ENCODE results near the gene TXNDC17. TPM values are rescaled to one million over a fixed set of nuclear protein-coding genes. Genes with fewer than 3 reads are reported as not detected.

The TXNDC17 gene
- total RNA-seq, 1 experiment from 2014 or later = 151 TPM

DNA sequence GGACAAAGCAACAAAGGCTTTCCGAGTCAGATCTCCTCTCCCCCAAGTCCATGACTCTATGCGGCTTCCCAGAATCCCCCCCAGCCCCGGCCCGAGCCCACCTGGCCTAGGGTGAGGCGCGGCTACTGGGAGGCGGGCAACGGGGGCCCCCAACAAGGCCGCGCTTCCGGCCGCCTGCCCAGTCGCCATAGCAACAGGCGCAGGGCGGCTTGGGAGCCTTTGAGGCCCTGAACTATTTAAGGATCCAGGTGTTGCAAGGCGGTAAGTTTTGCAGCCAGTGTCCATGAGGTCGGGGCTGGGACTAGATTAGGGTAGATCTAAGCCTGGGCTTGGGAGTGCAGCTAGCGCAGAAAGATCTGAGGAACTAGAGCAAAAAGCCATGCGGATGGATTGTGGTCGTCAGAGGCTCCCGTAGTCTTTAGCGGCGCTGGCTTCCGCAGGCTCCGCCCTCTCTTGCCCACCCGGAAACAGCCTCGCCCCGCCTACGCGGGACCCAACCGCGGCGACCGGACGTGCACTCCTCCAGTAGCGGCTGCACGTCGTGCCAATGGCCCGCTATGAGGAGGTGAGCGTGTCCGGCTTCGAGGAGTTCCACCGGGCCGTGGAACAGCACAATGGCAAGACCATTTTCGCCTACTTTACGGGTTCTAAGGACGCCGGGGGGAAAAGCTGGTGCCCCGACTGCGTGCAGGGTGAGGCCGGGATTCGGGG, at the start of gene TXNDC17, which contains the start of gene KIAA0753 (continued):
- TF ChIP-seq, protein P1, sequence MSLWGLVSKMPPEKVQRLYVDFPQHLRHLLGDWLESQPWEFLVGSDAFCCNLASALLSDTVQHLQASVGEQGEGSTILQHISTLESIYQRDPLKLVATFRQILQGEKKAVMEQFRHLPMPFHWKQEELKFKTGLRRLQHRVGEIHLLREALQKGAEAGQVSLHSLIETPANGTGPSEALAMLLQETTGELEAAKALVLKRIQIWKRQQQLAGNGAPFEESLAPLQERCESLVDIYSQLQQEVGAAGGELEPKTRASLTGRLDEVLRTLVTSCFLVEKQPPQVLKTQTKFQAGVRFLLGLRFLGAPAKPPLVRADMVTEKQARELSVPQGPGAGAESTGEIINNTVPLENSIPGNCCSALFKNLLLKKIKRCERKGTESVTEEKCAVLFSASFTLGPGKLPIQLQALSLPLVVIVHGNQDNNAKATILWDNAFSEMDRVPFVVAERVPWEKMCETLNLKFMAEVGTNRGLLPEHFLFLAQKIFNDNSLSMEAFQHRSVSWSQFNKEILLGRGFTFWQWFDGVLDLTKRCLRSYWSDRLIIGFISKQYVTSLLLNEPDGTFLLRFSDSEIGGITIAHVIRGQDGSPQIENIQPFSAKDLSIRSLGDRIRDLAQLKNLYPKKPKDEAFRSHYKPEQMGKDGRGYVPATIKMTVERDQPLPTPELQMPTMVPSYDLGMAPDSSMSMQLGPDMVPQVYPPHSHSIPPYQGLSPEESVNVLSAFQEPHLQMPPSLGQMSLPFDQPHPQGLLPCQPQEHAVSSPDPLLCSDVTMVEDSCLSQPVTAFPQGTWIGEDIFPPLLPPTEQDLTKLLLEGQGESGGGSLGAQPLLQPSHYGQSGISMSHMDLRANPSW (CRISPR knock-in tag; conservative IDR thresholded peaks at IDR 0.05; ENCODE audit: low read depth) = 0 out of 2 replicates have a peak, but pooled peaks have one; percentile 67
- TF ChIP-seq, protein P2, sequence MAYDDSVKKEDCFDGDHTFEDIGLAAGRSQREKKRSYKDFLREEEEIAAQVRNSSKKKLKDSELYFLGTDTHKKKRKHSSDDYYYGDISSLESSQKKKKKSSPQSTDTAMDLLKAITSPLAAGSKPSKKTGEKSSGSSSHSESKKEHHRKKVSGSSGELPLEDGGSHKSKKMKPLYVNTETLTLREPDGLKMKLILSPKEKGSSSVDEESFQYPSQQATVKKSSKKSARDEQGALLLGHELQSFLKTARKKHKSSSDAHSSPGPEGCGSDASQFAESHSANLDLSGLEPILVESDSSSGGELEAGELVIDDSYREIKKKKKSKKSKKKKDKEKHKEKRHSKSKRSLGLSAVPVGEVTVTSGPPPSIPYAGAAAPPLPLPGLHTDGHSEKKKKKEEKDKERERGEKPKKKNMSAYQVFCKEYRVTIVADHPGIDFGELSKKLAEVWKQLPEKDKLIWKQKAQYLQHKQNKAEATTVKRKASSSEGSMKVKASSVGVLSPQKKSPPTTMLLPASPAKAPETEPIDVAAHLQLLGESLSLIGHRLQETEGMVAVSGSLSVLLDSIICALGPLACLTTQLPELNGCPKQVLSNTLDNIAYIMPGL (CRISPR knock-in tag; IDR thresholded peaks at IDR 0.05) = no peak
- no peak; the same call in 1 of the 2 replicates for TF ChIP-seq EMX1 (CRISPR knock-in tag; IDR thresholded peaks at IDR 0.05)
- peak; percentile 56; the same call in 1 of the 2 replicates for TF ChIP-seq ZNF416 (CRISPR knock-in tag; IDR thresholded peaks at IDR 0.05)
- TF ChIP-seq KAT7 (CRISPR knock-in tag; IDR thresholded peaks at IDR 0.05; ENCODE audit: borderline replicate concordance) = no peak
- no peak for TF ChIP-seq NFYB (CRISPR knock-in tag; conservative IDR thresholded peaks at IDR 0.05; ENCODE audit: low read depth)
- TF ChIP-seq, protein P3, sequence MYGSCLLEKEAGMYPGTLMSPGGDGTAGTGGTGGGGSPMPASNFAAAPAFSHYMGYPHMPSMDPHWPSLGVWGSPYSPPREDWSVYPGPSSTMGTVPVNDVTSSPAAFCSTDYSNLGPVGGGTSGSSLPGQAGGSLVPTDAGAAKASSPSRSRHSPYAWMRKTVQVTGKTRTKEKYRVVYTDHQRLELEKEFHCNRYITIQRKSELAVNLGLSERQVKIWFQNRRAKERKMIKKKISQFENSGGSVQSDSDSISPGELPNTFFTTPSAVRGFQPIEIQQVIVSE (CRISPR knock-in tag; IDR thresholded peaks at IDR 0.05; ENCODE audit: borderline replicate concordance) = no peak
- TF ChIP-seq CREM (CRISPR knock-in tag; IDR thresholded peaks at IDR 0.05) = no peak
- no peak; the same call in 1 of the 2 replicates for TF ChIP-seq HMGA2 (CRISPR knock-in tag; IDR thresholded peaks at IDR 0.05)
- no peak for TF ChIP-seq NR3C1 (CRISPR knock-in tag; conservative IDR thresholded peaks at IDR 0.05; ENCODE audit: low read depth)
- no peak for TF ChIP-seq ELF4 (CRISPR knock-in tag; IDR thresholded peaks at IDR 0.05; ENCODE audit: low read depth)
- no peak for TF ChIP-seq SMAD3 (CRISPR knock-in tag; IDR thresholded peaks at IDR 0.05; ENCODE audit: borderline replicate concordance)
- no peak for TF ChIP-seq ZNF138 (CRISPR knock-in tag; conservative IDR thresholded peaks at IDR 0.05)
- TF ChIP-seq ETV6 (CRISPR knock-in tag; IDR thresholded peaks at IDR 0.05) = peak; percentile 74
- no peak for TF ChIP-seq TCF7 (CRISPR knock-in tag; IDR thresholded peaks at IDR 0.05; ENCODE audit: low read depth)
- TF ChIP-seq ESRRA (CRISPR knock-in tag; IDR thresholded peaks at IDR 0.05; ENCODE audit: borderline replicate concordance) = no peak
- TF ChIP-seq, protein P4, sequence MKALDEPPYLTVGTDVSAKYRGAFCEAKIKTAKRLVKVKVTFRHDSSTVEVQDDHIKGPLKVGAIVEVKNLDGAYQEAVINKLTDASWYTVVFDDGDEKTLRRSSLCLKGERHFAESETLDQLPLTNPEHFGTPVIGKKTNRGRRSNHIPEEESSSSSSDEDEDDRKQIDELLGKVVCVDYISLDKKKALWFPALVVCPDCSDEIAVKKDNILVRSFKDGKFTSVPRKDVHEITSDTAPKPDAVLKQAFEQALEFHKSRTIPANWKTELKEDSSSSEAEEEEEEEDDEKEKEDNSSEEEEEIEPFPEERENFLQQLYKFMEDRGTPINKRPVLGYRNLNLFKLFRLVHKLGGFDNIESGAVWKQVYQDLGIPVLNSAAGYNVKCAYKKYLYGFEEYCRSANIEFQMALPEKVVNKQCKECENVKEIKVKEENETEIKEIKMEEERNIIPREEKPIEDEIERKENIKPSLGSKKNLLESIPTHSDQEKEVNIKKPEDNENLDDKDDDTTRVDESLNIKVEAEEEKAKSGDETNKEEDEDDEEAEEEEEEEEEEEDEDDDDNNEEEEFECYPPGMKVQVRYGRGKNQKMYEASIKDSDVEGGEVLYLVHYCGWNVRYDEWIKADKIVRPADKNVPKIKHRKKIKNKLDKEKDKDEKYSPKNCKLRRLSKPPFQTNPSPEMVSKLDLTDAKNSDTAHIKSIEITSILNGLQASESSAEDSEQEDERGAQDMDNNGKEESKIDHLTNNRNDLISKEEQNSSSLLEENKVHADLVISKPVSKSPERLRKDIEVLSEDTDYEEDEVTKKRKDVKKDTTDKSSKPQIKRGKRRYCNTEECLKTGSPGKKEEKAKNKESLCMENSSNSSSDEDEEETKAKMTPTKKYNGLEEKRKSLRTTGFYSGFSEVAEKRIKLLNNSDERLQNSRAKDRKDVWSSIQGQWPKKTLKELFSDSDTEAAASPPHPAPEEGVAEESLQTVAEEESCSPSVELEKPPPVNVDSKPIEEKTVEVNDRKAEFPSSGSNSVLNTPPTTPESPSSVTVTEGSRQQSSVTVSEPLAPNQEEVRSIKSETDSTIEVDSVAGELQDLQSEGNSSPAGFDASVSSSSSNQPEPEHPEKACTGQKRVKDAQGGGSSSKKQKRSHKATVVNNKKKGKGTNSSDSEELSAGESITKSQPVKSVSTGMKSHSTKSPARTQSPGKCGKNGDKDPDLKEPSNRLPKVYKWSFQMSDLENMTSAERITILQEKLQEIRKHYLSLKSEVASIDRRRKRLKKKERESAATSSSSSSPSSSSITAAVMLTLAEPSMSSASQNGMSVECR (CRISPR knock-in tag; IDR thresholded peaks at IDR 0.05; ENCODE audit: borderline replicate concordance) = peak; percentile 26; the same call in 1 of the 2 replicates
- no peak for TF ChIP-seq ZNF317 (CRISPR knock-in tag; IDR thresholded peaks at IDR 0.05; ENCODE audit: borderline replicate concordance, low read depth)
- TF ChIP-seq ATF1 (CRISPR knock-in tag; IDR thresholded peaks at IDR 0.05) = no peak
- TF ChIP-seq TEAD4 (CRISPR knock-in tag; IDR thresholded peaks at IDR 0.05) = no peak
- TF ChIP-seq, protein P5, sequence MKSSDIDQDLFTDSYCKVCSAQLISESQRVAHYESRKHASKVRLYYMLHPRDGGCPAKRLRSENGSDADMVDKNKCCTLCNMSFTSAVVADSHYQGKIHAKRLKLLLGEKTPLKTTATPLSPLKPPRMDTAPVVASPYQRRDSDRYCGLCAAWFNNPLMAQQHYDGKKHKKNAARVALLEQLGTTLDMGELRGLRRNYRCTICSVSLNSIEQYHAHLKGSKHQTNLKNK (CRISPR knock-in tag; IDR thresholded peaks at IDR 0.05) = peak; percentile 5; the same call in 1 of the 2 replicates
- TF ChIP-seq ZNF423 (CRISPR knock-in tag; IDR thresholded peaks at IDR 0.05) = no peak
- TF ChIP-seq OVOL2 (CRISPR knock-in tag; IDR thresholded peaks at IDR 0.05; ENCODE audit: borderline replicate concordance) = no peak
- TF ChIP-seq SMAD4 (CRISPR knock-in tag; IDR thresholded peaks at IDR 0.05) = no peak
- TF ChIP-seq, protein P6, sequence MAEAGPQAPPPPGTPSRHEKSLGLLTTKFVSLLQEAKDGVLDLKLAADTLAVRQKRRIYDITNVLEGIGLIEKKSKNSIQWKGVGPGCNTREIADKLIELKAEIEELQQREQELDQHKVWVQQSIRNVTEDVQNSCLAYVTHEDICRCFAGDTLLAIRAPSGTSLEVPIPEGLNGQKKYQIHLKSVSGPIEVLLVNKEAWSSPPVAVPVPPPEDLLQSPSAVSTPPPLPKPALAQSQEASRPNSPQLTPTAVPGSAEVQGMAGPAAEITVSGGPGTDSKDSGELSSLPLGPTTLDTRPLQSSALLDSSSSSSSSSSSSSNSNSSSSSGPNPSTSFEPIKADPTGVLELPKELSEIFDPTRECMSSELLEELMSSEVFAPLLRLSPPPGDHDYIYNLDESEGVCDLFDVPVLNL (CRISPR knock-in tag; IDR thresholded peaks at IDR 0.05; ENCODE audit: borderline replicate concordance, low read depth) = no peak
- no peak for TF ChIP-seq NFE2L1 (CRISPR knock-in tag; IDR thresholded peaks at IDR 0.05)
- TF ChIP-seq FOXP1 (CRISPR knock-in tag; IDR thresholded peaks at IDR 0.05; ENCODE audit: borderline replicate concordance) = peak; percentile 70
- TF ChIP-seq NR1H2 (CRISPR knock-in tag; IDR thresholded peaks at IDR 0.05) = no peak
- no peak for TF ChIP-seq ZNF121 (CRISPR knock-in tag; IDR thresholded peaks at IDR 0.05)
- no peak for TF ChIP-seq ZNF263 (CRISPR knock-in tag; IDR thresholded peaks at IDR 0.05; ENCODE audit: low read depth)
